HUES6 (cell line): Measurements from ENCODE around the gene RIPPLY2.
"Not testable (repeated sequence)": the region's sequence is repeated elsewhere in the genome, so short reads cannot be mapped to it uniquely, and the experiment has no call there.

Source experiments
- H3K27ac ChIP-seq: 2 replicates; pipeline ENCODE4 v1.7.0; 2013; ENCODE audit warnings: low read depth, mild to moderate bottlenecking, low read length, inconsistent platforms
- H3K27me3 ChIP-seq: 2 replicates; pipeline ENCODE4 v1.6.1; 2013; ENCODE audit warnings: low read length; ENCODE audit not compliant: control insufficient read depth, insufficient read depth
- H3K36me3 ChIP-seq: 2 replicates; pipeline ENCODE4 v1.6.1; 2013; ENCODE audit warnings: low read length; ENCODE audit not compliant: control insufficient read depth, insufficient read depth
- H3K4me1 ChIP-seq: 2 replicates; pipeline ENCODE4 v1.6.1; 2013; ENCODE audit warnings: low read length; ENCODE audit not compliant: control insufficient read depth, insufficient read depth
- H3K4me3 ChIP-seq: 2 replicates; pipeline ENCODE4 v1.5.1; 2013; ENCODE audit warnings: low read depth, low read length
- H3K9ac ChIP-seq: one replicate; pipeline ENCODE4 v1.6.1; 2013; ENCODE audit warnings: mild to moderate bottlenecking, low read length
- H3K9me3 ChIP-seq: 2 replicates; pipeline ENCODE4 v1.6.1; 2013; ENCODE audit warnings: low read depth, low read length; ENCODE audit not compliant: control insufficient read depth, insufficient read depth

RIPPLY2 gene

DNA sequence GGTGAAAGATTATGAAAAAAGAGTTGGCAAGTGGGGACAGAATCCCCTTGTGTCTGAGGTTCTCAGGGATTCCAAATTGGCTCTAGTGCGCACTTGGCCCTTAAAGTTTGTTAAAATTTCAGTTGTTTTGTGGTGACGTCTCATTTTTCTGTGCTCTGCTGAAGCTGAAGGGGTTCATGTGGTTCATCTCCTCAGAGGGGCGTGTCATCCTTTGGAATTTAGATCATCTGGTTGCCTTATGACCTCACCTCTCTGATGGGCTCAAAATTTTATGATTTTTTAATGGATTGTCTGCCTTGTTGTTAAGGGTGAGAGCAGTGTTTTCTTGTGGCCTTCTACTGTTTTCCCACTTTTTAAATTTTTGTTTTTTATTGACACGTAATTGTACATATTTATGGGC lies 26.6 kb downstream of the RIPPLY2 start:
- H3K27ac ChIP-seq, result no peak overlapping the region
- no peaks in the 10 kb centered on the region for H3K27me3 ChIP-seq
- no peak overlapping the region for H3K9ac ChIP-seq
- H3K9me3 ChIP-seq, result no peaks in the 10 kb centered on the region
- H3K4me1 ChIP-seq, result no peaks in the 10 kb centered on the region; the same call in 1 of the 2 replicates
- H3K36me3 ChIP-seq, result no peaks in the 10 kb centered on the region
- H3K4me3 ChIP-seq, result no peak overlapping the region

GRCh38 chr6:83883240-83883639 lies 30.1 kb downstream of the RIPPLY2 start:
- no peaks in the 10 kb centered on the region for H3K9me3 ChIP-seq
- no peaks in the 10 kb centered on the region; the same call in 1 of the 2 replicates for H3K4me1 ChIP-seq
- H3K4me3 ChIP-seq, result no peak overlapping the region
- H3K27me3 ChIP-seq, result no peaks in the 10 kb centered on the region
- H3K27ac ChIP-seq, result no peak overlapping the region
- H3K9ac ChIP-seq, result no peak overlapping the region
- no peaks in the 10 kb centered on the region for H3K36me3 ChIP-seq

- Histone ChIP-seq H3K27me3 (no peaks in the 10 kb centered on the region), H3K27ac (no peak overlapping the region), H3K4me1 (no peaks in the 10 kb centered on the region), H3K4me3 (no peak overlapping the region), H3K9ac (no peak overlapping the region), H3K9me3 (no peaks in the 10 kb centered on the region), H3K36me3 (no peaks in the 10 kb centered on the region)
Measured at GRCh38 chr6:83884523-83884922, 31.4 kb downstream of the RIPPLY2 start.

- H3K4me3 ChIP-seq, result no peak overlapping the region
- H3K9me3 ChIP-seq, result no peaks in the 10 kb centered on the region
- H3K4me1 ChIP-seq, result no peaks in the 10 kb centered on the region
- H3K9ac ChIP-seq, result no peak overlapping the region
- no peaks in the 10 kb centered on the region for H3K27me3 ChIP-seq
- no peaks in the 10 kb centered on the region for H3K36me3 ChIP-seq
- H3K27ac ChIP-seq, result no peak overlapping the region
Measured at GRCh38 chr6:83885984-83886383, 32.8 kb downstream of the RIPPLY2 start.

GRCh38 chr6:83889621-83890020 lies 36.5 kb downstream of the RIPPLY2 start:
- no peaks in the 10 kb centered on the region for H3K27me3 ChIP-seq
- H3K36me3 ChIP-seq, result no peaks in the 10 kb centered on the region
- no peaks in the 10 kb centered on the region for H3K9me3 ChIP-seq
- H3K4me1 ChIP-seq, result no peaks in the 10 kb centered on the region; the same call in 1 of the 2 replicates
- H3K9ac ChIP-seq, result no peak overlapping the region
- no peak overlapping the region for H3K27ac ChIP-seq
- no peak overlapping the region for H3K4me3 ChIP-seq

GRCh38 chr6:83890520-83890919 lies 37.4 kb downstream of the RIPPLY2 start:
- no peak overlapping the region for H3K4me3 ChIP-seq
- no peak overlapping the region for H3K9ac ChIP-seq
- no peaks in the 10 kb centered on the region for H3K27me3 ChIP-seq
- no peak overlapping the region for H3K27ac ChIP-seq
- no peaks in the 10 kb centered on the region; the same call in 1 of the 2 replicates for H3K4me1 ChIP-seq
- no peaks in the 10 kb centered on the region for H3K36me3 ChIP-seq
- H3K9me3 ChIP-seq, result no peaks in the 10 kb centered on the region

DNA sequence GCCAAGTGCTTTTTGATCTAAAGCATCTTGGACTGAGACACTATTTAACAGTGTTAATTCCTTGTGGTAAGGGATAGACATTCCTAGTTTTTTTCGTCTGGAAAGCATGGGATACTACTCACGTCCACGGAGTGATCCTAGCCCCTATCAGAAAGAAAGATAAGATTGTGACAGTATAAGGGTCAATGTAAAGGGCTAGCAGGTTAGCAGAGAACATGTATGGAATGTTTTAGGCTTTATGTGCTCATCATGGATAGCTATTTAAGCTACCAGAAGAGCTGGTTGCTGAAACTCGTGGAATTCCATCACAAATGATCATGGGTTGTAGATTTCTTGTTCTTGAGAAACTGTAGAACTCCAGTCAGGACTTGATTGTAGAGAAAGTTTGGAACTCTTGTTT lies 38.4 kb downstream of the RIPPLY2 start:
- Histone ChIP-seq H3K4me3 (no peak overlapping the region), H3K9ac (no peak overlapping the region), H3K4me1 (no peaks in the 10 kb centered on the region; the same call in 1 of the 2 replicates), H3K36me3 (no peaks in the 10 kb centered on the region), H3K27me3 (no peaks in the 10 kb centered on the region), H3K9me3 (no peaks in the 10 kb centered on the region), H3K27ac (no peak overlapping the region)

GRCh38 chr6:83893024-83893423 lies 39.9 kb downstream of the RIPPLY2 start:
- H3K4me1 ChIP-seq, result no peaks in the 10 kb centered on the region; the same call in 1 of the 2 replicates
- H3K4me3 ChIP-seq, result no peak overlapping the region
- no peak overlapping the region for H3K9ac ChIP-seq

DNA sequence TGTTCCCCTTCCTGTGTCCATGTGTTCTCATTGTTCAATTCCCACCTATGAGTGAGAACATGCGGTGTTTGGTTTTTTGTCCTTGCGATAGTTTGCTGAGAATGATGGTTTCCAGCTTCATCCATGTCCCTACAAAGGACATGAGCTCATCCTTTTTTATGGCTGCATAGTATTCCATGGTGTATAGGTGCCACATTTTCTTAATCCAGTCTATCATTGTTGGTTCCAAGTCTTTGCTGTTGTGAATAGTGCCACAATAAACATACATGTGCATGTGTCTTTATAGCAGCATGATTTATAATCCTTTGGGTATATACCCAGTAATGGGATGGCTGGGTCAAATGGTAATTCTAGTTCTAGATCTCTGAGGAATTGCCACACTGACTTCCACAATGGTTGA lies 43.9 kb downstream of the RIPPLY2 start:
- H3K9me3 ChIP-seq, H3K9ac ChIP-seq, H3K27ac ChIP-seq, H3K36me3 ChIP-seq, H3K4me3 ChIP-seq, H3K27me3 ChIP-seq, H3K4me1 ChIP-seq: not testable (repeated sequence)

More at GRCh38 chr6:83893024-83893423, 39.9 kb downstream of the RIPPLY2 start:
- no peaks in the 10 kb centered on the region for H3K9me3 ChIP-seq
- no peaks in the 10 kb centered on the region for H3K36me3 ChIP-seq
- no peaks in the 10 kb centered on the region for H3K27me3 ChIP-seq
- H3K27ac ChIP-seq, result no peak overlapping the region

DNA sequence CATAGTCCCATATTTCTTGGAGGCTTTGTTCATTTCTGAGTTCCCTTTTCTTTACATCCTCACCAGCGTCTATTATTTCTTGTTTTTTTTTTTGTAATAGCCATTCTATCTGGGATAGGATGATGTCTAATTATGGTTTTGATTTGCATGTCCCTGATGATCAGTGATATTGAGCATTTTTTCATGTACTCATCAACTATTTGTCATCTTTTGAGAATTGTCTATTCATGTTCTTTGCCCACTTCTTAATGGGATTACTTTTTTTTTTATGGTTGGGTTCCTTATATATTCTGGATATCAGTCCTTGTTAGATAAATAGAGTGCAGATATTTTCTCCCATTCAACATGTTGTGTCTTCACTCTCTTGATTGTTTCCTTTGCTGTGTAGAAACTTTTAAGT lies 48.5 kb downstream of the RIPPLY2 start:
- H3K27me3 ChIP-seq, result no peaks in the 10 kb centered on the region
- H3K9ac ChIP-seq, result no peak overlapping the region
- H3K9me3 ChIP-seq, result no peaks in the 10 kb centered on the region
- H3K36me3 ChIP-seq, result no peaks in the 10 kb centered on the region
- H3K4me3 ChIP-seq, result no peak overlapping the region
- no peak overlapping the region for H3K27ac ChIP-seq
- H3K4me1 ChIP-seq, result no peaks in the 10 kb centered on the region

DNA sequence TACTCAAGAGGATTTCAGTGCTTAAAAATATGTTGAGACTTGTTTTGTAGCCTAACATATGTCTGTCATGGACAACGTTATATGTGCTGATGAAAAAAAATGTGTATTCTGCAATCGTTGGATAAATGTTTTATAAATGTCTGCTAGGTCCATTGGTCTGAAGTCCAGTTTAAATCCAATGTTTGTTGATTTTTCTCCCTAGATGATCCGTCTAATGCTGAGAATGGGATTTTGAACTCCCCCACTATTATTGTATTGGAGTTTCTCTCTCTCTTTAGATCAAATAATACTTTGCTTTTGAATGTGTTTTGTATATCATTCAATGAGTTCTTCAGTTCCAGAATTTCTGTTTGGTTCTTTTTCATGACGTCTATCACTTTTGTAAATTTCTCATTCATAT lies 51.2 kb downstream of the RIPPLY2 start:
- no peaks in the 10 kb centered on the region for H3K36me3 ChIP-seq
- no peak overlapping the region for H3K27ac ChIP-seq
- H3K4me1 ChIP-seq, result peaks cover under 1% of the 10 kb centered on the region; the same call in 1 of the 2 replicates
- H3K9me3 ChIP-seq, result no peaks in the 10 kb centered on the region
- H3K27me3 ChIP-seq, result no peaks in the 10 kb centered on the region
- no peak overlapping the region for H3K9ac ChIP-seq
- no peak overlapping the region for H3K4me3 ChIP-seq

DNA sequence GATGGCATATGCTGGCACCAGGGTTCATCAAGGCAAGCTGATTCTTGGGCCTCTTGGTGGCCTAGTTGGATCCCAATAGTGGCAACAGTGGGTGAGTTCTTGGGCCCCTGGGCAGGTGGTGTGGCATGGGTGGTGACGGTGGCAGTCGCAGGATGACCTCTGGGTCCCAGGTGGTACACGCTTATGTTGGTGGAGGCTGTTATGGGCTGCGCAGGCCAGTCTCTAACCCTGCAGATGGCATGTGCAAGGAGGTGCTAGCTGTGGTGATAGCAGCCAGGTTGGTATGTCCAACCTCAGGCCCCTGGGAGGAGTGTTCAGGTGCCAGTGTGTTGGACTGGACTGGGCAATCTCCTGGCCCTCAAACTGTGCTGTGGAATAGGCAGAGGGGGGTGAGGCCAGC lies 52.5 kb downstream of the RIPPLY2 start:
- H3K27ac ChIP-seq, result no peak overlapping the region
- H3K4me1 ChIP-seq, result peaks cover 4% of the 10 kb centered on the region; the same call in 1 of the 2 replicates
- no peaks in the 10 kb centered on the region for H3K36me3 ChIP-seq
- no peaks in the 10 kb centered on the region for H3K27me3 ChIP-seq
- H3K9me3 ChIP-seq, result no peaks in the 10 kb centered on the region
- no peak overlapping the region for H3K4me3 ChIP-seq
- H3K9ac ChIP-seq, result no peak overlapping the region
